Measurements from ENCODE around the gene ZFHX3. TPM values are rescaled to one million over a fixed set of nuclear protein-coding genes. Genes with fewer than 3 reads are reported as not detected.

Gene ZFHX3
- total RNA-seq, 1 experiment from 2014 or later = 1.5 TPM

- TF ChIP-seq CTCF (conservative IDR thresholded peaks at IDR 0.05) = no peak
Observed at GRCh38 chr16:72924927-72925630, 122.8 kb downstream of the ZFHX3 start.

More at GRCh38 chr16:72924927-72925630, 122.8 kb downstream of the ZFHX3 start:
- Histone ChIP-seq H3K27ac (ENCODE audit: insufficient read length, low read depth, low read length) (no peak overlapping the region), H2AFZ (ENCODE audit: low read length) (no peak overlapping the region), H3K18ac (ENCODE audit: insufficient read length, low read depth, low read length) (no peak overlapping the region), H4K20me1 (ENCODE audit: control insufficient read depth, insufficient read depth, insufficient read length) (no peaks in the 10 kb centered on the region), H2BK15ac (ENCODE audit: low read depth, low read length) (no peak overlapping the region), H3K4ac (ENCODE audit: low read depth, low read length) (no peak overlapping the region), H4K5ac (ENCODE audit: insufficient read length, low read depth, low read length) (no peak overlapping the region), H3K4me2 (ENCODE audit: insufficient read depth, insufficient read length, low read length) (no peak overlapping the region), H3K27me3 (ENCODE audit: insufficient read depth, low read length) (no peaks in the 10 kb centered on the region), H2BK5ac (ENCODE audit: insufficient read length, low read length) (no peak overlapping the region), H3K79me1 (ENCODE audit: insufficient read depth, low read depth, low read length, poor library complexity, severe bottlenecking) (no peaks in the 10 kb centered on the region), H3K23me2 (ENCODE audit: insufficient read length, low read depth, low read length, poor library complexity, severe bottlenecking) (no peaks in the 10 kb centered on the region), H3K9ac (ENCODE audit: extremely low read depth, insufficient read length, low read length) (no peak overlapping the region), H3K9me3 (ENCODE audit: control insufficient read depth, low read depth, low read length) (no peaks in the 10 kb centered on the region), H4K8ac (replicated peaks; ENCODE audit: insufficient read length, low read depth, low read length) (no peak overlapping the region), H2BK20ac (ENCODE audit: low read depth, low read length, poor library complexity, severe bottlenecking) (no peak overlapping the region), H3K23ac (ENCODE audit: insufficient read length, low read depth, low read length) (no peak overlapping the region), H3K14ac (ENCODE audit: insufficient read depth, low read length) (no peak overlapping the region), H2BK12ac (ENCODE audit: insufficient read length, low read depth, low read length) (no peak overlapping the region), H3T11ph (ENCODE audit: low read length) (no peak overlapping the region), H2BK120ac (ENCODE audit: low read depth, low read length, poor library complexity, severe bottlenecking) (no peak overlapping the region), H3K4me1 (ENCODE audit: insufficient read depth, low read length) (no peaks in the 10 kb centered on the region), H4K91ac (ENCODE audit: insufficient read length, low read depth, low read length) (no peak overlapping the region), H3K79me2 (ENCODE audit: insufficient read depth, low read length) (no peaks in the 10 kb centered on the region), H3K56ac (ENCODE audit: insufficient read length, low read depth, low read length) (no peak overlapping the region), H2AK5ac (ENCODE audit: insufficient read length, low read length) (no peak overlapping the region)
- no peak for DNase-seq
- no CpG with 5 or more reads among the region's 17 CpGs for WGBS (ENCODE audit: extremely low coverage, insufficient read length, low lambda C conversion rate)
- Mint-ChIP-seq H3K4me3 (no peak overlapping the region), H3K36me3 (ENCODE audit: insufficient read depth in 1 of 3, low read depth in 3 of 3) (no peaks in the 10 kb centered on the region), H3K27me3 (ENCODE audit: low read depth) (peaks cover 2% of the 10 kb centered on the region), H3K9me3 (no peaks in the 10 kb centered on the region), H3K4me1 (peaks cover 0 to 10% of the 10 kb centered on the region in 2 experiments), H3K27ac (no peak overlapping the region)

Data from H9 (cell line).